ENCODE measurements around the gene AFTPH.
"Not testable (repeated sequence)": the region's sequence is repeated elsewhere in the genome, so short reads cannot be mapped to it uniquely, and the experiment has no call there.

The AFTPH gene

GRCh38 chr2:64501946-64502345 lies 22.2 kb upstream of the AFTPH start:
- DNase-seq = no peak

- no peak for DNase-seq
These were observed 21.3 kb upstream of the AFTPH start for GRCh38 chr2:64502860-64503259.

GRCh38 chr2:64504774-64505720 lies 19.1 kb upstream of the AFTPH start:
- no peak for DNase-seq

- no peak for DNase-seq
These were observed 17.4 kb upstream of the AFTPH start for GRCh38 chr2:64506686-64507085.

GRCh38 chr2:64514008-64514407 lies 10.1 kb upstream of the AFTPH start:
- DNase-seq = no peak

- no peak for DNase-seq
These were observed 9.0 kb upstream of the AFTPH start for GRCh38 chr2:64515086-64515485.

GRCh38 chr2:64516651-64517510 lies 7.2 kb upstream of the AFTPH start:
- DNase-seq = no peak

- DNase-seq = no peak
These were observed 6.6 kb upstream of the AFTPH start for GRCh38 chr2:64517511-64517884.

GRCh38 chr2:64522843-64523428 lies 1.2 kb upstream of the AFTPH start:
- DNase-seq = peak; percentile 93 to 96

- no peak for DNase-seq
These were observed 632 bp downstream of the AFTPH start for GRCh38 chr2:64524604-64525316.

GRCh38 chr2:64525317-64525613 lies 1.1 kb downstream of the AFTPH start:
- no peak for DNase-seq

- no peak for DNase-seq
These were observed 1.9 kb downstream of the AFTPH start for GRCh38 chr2:64526034-64526433.

GRCh38 chr2:64530946-64531345 lies 6.8 kb downstream of the AFTPH start:
- not testable (repeated sequence) for DNase-seq

GRCh38 chr2:64532030-64532429 lies 7.9 kb downstream of the AFTPH start:
- DNase-seq = no peak

GRCh38 chr2:64533882-64534281 lies 9.8 kb downstream of the AFTPH start:
- DNase-seq = no peak

GRCh38 chr2:64534363-64534762 lies 10.2 kb downstream of the AFTPH start:
- no peak for DNase-seq

GRCh38 chr2:64535024-64535423 lies 10.9 kb downstream of the AFTPH start:
- no peak for DNase-seq

GRCh38 chr2:64537991-64538390 lies 13.9 kb downstream of the AFTPH start:
- DNase-seq = no peak

- DNase-seq = no peak
These were observed 14.8 kb downstream of the AFTPH start for GRCh38 chr2:64538764-64539433.

- no peak for DNase-seq
These were observed 16.5 kb downstream of the AFTPH start for GRCh38 chr2:64540615-64541014.

- no peak for DNase-seq
These were observed 17.4 kb downstream of the AFTPH start for GRCh38 chr2:64541547-64541946.

Data from NCI-H187 (cell line).